Thyroid gland (tissue), 4 donors: ENCODE measurements around the gene USP13. TPM values are rescaled to one million over a fixed set of nuclear protein-coding genes. Genes with fewer than 3 reads are reported as not detected.
"Not testable (repeated sequence)": the region's sequence is repeated elsewhere in the genome, so short reads cannot be mapped to it uniquely, and the experiment has no call there.

Experiments used
- DNase-seq, 2 donors: peaks; one replicate each; pipeline ENCODE4 v3.0.0-alpha.2; 2019
- H3K27ac ChIP-seq, 3 donors: fragments of 200-600 bp; sonication (generic); 1 replicate in 2 of 3; 2 replicates in 1 of 3; pipeline ENCODE4 v1.5.1; 2016 to 2019; ENCODE audit warnings: mild to moderate bottlenecking in 1 of 3, moderate library complexity in 1 of 3
- H3K27me3 ChIP-seq: fragments of 200-600 bp; sonication (generic); one replicate; pipeline ENCODE4 v1.5.1; 2019
- H3K36me3 ChIP-seq, 2 donors: fragments of 200-600 bp; sonication (generic); one replicate each; pipeline ENCODE4 v1.5.1; 2016 to 2019
- H3K4me1 ChIP-seq, 2 donors: fragments of 200-600 bp; sonication (generic); one replicate each; pipeline ENCODE4 v1.5.1; 2017 to 2019
- H3K4me3 ChIP-seq, 3 donors: fragments of 200-600 bp; sonication (generic); replicated peaks in 1 of 3; 1 replicate in 2 of 3; 2 replicates in 1 of 3; pipeline ENCODE4 v1.5.1; 2016; ENCODE audit warnings: mild to moderate bottlenecking in 1 of 3
- H3K9me3 ChIP-seq: fragments of 200-600 bp; sonication (generic); one replicate; pipeline ENCODE4 v1.5.1; 2017
- POLR2A ChIP-seq, 2 donors: fragments of 450-650 bp; IDR thresholded peaks; one replicate each; pipeline ENCODE4 v1.6.1; 2017; ENCODE audit warnings: antibody characterized with exemption in 2 of 2, mild to moderate bottlenecking in 2 of 2, moderate library complexity in 1 of 2
- WGBS, 2 donors: methylation state at CpG; one replicate each; pipeline ENCODE4 v1.1.5; 2017; 5-methylcytosine and 5-hydroxymethylcytosine counted together
- intact Hi-C: fragments of 100-400 bp; cut with DNase I; formaldehyde crosslinking; loops from one replicate; pipeline ENCODE4 v1.15.1; 2023
- total RNA-seq, 4 donors: library from RNA; depleted of rRNA; stranded (reverse); fragments of >200 nt; gene quantifications; one replicate each; pipeline ENCODE4 v1.2.3, GENCODE V29; 2016
- TF ChIP-seq, protein P1 (sequence below), 6 experiments: fragments of 200-600 bp in 3 of 6; fragments of 450-650 bp in 3 of 6; sonication (generic) in 3 of 6; IDR thresholded peaks; one replicate each; pipeline ENCODE4 v1.5.1; 2016 to 2019; ENCODE audit warnings: antibody characterized with exemption in 6 of 6, mild to moderate bottlenecking in 2 of 6, inconsistent platforms in 1 of 6, moderate library complexity in 1 of 6

Gene USP13
- total RNA-seq, 4 donors from 2014 or later, result 16.7 to 31.6 (median 25.4) TPM

DNA sequence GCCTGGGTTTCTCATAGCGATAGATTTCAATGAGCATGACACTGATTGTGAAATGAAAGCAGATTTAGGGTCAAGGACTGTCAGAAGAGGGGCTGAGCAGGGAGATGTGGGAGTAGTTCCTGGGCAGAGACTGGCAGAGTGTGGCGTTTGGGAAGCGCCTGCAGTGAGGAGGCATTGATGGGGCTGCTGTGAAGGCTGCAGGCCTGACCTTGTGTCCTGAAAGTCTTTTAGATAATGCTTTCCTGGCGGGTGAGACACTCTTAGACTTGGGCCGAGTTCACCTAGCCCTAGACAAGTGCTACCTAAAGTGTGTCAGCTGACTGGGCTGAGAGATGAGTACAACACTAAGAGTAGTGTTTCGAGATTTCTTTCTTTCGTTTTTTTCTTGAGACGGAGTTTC, 20.7 kb downstream of the USP13 start:
- peak overlapping the region in 1 of 3 donors; percentile 15 for H3K4me3 ChIP-seq
- H3K9me3 ChIP-seq, result no peaks in the 10 kb centered on the region
- WGBS, 2 donors, result 26 to 60% methylated on average over 8 of the region's 8 CpGs
- DNase-seq, result peak; percentile 73 to 79
- no peaks in the 10 kb centered on the region for H3K36me3 ChIP-seq
- H3K27ac ChIP-seq, result peak overlapping the region; percentile 89 to 98 (median 90)
- intact Hi-C loops, result no loop called here
- no peaks in the 10 kb centered on the region for H3K27me3 ChIP-seq
- TF ChIP-seq POLR2A (IDR thresholded peaks at IDR 0.05), result peak in 1 of 2 donors; percentile 58
- TF ChIP-seq, protein P1, sequence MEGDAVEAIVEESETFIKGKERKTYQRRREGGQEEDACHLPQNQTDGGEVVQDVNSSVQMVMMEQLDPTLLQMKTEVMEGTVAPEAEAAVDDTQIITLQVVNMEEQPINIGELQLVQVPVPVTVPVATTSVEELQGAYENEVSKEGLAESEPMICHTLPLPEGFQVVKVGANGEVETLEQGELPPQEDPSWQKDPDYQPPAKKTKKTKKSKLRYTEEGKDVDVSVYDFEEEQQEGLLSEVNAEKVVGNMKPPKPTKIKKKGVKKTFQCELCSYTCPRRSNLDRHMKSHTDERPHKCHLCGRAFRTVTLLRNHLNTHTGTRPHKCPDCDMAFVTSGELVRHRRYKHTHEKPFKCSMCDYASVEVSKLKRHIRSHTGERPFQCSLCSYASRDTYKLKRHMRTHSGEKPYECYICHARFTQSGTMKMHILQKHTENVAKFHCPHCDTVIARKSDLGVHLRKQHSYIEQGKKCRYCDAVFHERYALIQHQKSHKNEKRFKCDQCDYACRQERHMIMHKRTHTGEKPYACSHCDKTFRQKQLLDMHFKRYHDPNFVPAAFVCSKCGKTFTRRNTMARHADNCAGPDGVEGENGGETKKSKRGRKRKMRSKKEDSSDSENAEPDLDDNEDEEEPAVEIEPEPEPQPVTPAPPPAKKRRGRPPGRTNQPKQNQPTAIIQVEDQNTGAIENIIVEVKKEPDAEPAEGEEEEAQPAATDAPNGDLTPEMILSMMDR (IDR thresholded peaks at IDR 0.05), result no peak
- peaks cover 44 to 49% of the 10 kb centered on the region in 2 donors for H3K4me1 ChIP-seq

DNA sequence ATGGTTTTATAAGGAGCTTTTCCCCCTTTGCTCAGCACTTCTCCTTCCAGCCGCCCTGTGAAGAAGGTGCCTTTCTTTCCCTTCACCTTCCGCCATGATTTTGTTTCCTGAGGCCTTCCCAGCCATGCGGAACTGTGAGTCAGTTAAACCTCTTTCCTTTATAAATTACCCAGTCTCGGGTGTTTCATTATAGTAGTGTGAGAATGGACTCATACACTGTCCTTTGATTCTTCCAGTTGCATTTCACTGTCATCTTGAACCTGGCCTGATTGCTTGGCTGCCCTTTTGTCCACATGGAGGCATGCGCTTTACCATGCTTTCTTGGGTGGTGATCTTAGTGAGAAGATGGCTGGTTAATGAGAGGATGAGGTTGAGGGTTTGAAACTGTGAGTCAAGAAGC, 23.2 kb downstream of the USP13 start:
- Histone ChIP-seq H3K27ac (peak overlapping the region; percentile 17 to 98 (median 30)), H3K4me3 (no peak overlapping the region), H3K36me3 (no peaks in the 10 kb centered on the region), H3K4me1 (peaks cover 36 to 43% of the 10 kb centered on the region in 2 donors), H3K27me3 (no peaks in the 10 kb centered on the region), H3K9me3 (no peaks in the 10 kb centered on the region)
- intact Hi-C loops, result no loop called here
- no peak for TF ChIP-seq POLR2A (IDR thresholded peaks at IDR 0.05)
- TF ChIP-seq, protein P1 (IDR thresholded peaks at IDR 0.05), result no peak
- WGBS, 2 donors, result 92 to 93% methylated on average over 5 of the region's 5 CpGs
- DNase-seq, result no peak

DNA sequence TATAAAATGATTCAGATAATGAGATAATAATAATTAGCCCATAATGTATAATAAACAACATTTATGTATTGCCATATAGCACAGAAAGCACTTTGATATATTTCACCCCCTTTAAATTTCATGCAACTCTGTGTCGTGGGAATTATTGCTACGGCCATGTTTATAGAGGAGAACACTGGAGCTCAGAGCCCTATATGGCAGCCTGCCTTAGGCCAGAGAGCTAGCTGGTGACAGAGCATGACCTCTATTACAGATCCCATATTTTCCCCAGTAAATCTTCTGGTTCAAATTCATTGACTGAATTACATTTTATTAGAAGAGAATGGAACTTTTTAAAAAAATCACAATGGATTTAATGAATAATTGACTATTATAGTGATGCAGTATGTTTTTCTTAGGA, 25.0 kb downstream of the USP13 start:
- peak overlapping the region in 1 of 3 donors; percentile 59 for H3K27ac ChIP-seq
- 58 to 65% methylated on average over 2 of the region's 2 CpGs for WGBS, 2 donors

DNA sequence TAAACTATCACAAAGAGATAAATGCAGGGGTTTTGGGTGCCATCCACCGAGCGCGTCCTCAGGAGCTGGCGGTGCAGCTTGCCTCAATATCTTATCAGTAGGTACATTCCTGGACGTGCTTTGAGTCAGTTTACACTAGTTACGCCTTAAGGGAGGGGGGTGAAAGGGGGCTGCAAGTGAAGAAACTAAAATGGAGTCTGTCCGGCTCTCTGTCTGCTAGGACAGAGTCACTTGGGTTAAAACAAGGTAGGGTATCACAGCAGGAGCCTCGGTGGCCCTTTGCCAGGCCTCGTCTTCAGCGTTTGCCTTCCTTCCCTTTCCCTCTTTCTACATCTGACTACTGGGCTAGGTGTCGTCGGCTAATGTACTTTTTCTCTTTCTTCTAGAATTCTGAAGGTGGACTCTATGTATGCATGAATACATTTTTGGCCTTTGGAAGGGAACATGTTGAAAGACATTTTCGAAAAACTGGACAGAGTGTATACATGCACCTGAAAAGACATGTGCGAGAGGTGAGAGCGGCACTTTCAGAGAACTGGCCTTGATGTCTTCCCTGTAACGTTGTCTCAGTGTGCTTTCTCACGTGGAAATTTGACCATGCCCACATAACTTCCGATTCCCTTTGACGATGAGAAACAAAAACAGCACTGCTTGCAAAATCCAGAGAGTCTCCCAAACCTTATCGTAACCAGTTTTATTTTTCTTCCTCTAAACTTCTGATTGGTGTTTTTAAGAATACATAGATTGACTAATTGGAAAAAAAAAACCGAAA, 28.8 kb downstream of the USP13 start:
- intact Hi-C loops, result no loop called here
- Histone ChIP-seq H3K27me3 (no peaks in the 10 kb centered on the region), H3K4me3 (no peak overlapping the region), H3K4me1 (peaks cover 24 to 28% of the 10 kb centered on the region in 2 donors), H3K27ac (peak overlapping the region in 2 of 3 donors; percentile 22 to 42), H3K9me3 (no peaks in the 10 kb centered on the region), H3K36me3 (no peaks in the 10 kb centered on the region)
- WGBS, 2 donors, result 64 to 70% methylated on average over 21 of the region's 21 CpGs
- DNase-seq, result no peak
- TF ChIP-seq, protein P1 (IDR thresholded peaks at IDR 0.05), result no peak
- peak in 1 of 2 donors; percentile 20 for TF ChIP-seq POLR2A (IDR thresholded peaks at IDR 0.05)

More for the DNA sequence above, 25.0 kb downstream of the USP13 start:
- Histone ChIP-seq H3K4me1 (peaks cover 28 to 34% of the 10 kb centered on the region in 2 donors), H3K4me3 (no peak overlapping the region), H3K36me3 (no peaks in the 10 kb centered on the region), H3K9me3 (no peaks in the 10 kb centered on the region), H3K27me3 (no peaks in the 10 kb centered on the region)
- DNase-seq, result no peak
- TF ChIP-seq POLR2A (IDR thresholded peaks at IDR 0.05), result no peak
- TF ChIP-seq, protein P1 (IDR thresholded peaks at IDR 0.05), result no peak
- intact Hi-C loops, result no loop called here

DNA sequence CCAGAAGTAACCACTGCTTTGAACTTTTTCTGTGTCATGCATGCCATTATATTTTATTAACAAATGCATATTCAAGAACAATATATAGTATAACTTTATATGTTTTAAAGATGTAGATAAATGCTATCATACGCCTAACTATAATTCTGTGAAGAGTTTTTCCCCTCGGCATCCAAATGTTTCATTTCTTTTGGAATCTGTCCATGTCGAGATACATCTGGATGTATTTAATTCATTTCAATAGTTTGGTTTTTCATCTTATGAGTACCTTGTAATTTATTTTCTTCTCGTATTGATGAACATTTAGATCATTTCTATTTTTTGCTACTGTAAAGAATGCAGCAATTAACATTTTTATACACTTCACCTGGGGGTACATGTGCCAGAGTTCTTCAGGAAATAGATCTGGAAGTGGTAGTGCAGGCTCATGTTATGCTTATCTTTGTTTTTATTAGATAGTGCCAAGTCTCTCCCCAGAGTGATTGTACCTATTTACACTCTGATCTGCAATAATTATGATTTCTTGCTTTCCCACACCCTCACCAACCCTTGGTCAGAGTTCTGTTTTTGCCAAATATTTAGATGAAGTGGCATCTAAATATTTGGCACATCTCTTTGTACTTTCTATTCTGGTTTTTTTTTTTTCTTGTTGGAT, 29.7 kb downstream of the USP13 start:
- no peak for DNase-seq
- intact Hi-C loops, result no loop called here
- H3K9me3 ChIP-seq, result no peaks in the 10 kb centered on the region
- H3K27ac ChIP-seq, result peak overlapping the region in 1 of 3 donors; percentile 42
- no peaks in the 10 kb centered on the region for H3K27me3 ChIP-seq
- 64 to 67% methylated on average over 4 of the region's 4 CpGs for WGBS, 2 donors
- H3K4me1 ChIP-seq, result peaks cover 24 to 28% of the 10 kb centered on the region in 2 donors
- no peak for TF ChIP-seq POLR2A (IDR thresholded peaks at IDR 0.05)
- TF ChIP-seq, protein P1 (IDR thresholded peaks at IDR 0.05), result no peak
- H3K36me3 ChIP-seq, result no peaks in the 10 kb centered on the region
- H3K4me3 ChIP-seq, result no peak overlapping the region

DNA sequence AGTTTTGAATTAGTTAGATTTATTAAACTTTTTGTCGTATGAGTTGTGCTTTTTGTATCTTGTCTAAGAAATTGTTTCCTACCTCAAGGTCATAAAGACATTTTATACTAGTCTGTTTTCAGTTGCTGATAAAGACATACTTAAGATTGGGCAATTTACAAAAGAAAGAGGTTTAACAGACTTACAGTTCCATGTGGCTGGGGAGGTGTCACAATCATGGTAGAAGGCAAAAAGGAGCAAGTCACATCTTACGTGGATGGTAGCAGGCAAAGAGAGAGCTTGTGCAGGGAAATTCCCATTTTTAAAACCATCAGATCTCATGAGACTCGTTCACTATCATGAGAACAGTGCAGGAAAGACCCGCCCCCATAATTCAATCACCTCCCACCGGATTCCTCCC, 30.4 kb downstream of the USP13 start:
- WGBS, 2 donors, result 85 to 86% methylated on average over 5 of the region's 5 CpGs
- DNase-seq, intact Hi-C loops, H3K27me3 ChIP-seq, H3K9me3 ChIP-seq, H3K36me3 ChIP-seq, H3K4me3 ChIP-seq: not testable (repeated sequence)
- Histone ChIP-seq H3K4me1 (peaks cover 19 to 23% of the 10 kb centered on the region in 2 donors), H3K27ac (peak overlapping the region in 1 of 3 donors; percentile 42)
